Measurements from ENCODE around the gene CNIH3.
"Not testable (repeated sequence)": the region's sequence is repeated elsewhere in the genome, so short reads cannot be mapped to it uniquely, and the experiment has no call there.

The CNIH3 gene

DNA sequence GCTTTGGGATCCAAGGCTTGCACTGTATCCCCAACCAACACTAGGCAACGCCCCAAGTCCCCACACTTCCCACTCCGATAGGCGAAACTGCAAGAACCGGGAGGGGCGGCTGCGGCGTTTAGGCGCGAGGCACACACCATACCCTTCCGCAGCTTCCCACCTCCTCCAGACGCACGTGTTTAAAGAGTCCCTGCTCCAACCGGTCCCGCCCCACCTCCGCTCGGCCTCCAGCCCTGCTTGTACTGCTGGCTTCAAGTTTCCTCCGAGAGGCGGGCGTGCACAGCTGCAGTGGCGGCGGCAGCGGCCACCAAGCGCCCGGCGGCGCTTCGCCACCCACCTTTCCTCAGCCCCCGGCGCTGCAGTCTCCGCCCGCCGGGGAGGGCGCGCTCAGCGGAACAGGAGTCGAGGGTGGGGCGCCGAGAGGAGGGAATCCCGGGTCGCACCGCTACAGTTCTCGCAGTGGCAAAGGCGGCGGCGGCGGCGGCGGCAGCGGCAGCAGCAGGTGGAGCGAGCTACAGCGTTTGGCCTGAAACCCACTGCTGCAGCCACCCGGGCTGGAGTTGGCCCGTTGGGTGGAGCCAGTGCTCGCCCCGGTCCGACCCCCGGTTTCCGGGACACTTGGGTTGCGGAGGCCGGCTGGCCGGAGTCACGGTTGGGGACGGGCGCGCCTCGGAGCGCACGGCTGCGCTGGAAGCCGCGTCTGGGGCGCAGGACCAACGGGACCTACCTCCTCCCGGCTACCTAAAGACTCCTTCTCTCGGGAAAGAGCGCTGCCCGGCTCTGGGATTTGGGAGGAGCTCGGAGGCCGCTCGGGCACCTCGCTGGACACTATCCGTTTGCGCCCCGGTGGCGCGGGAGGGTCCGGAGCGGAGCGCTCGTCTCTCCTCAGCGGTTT lies at the start of gene CNIH3:
Gene CNIH3, plus strand, starts transcription at position 457 of the 895 bp plus-strand sequence. CDS start 858 bp downstream, outside the sequence.
- ATAC-seq (replicated peaks) (peak in 1 of 2 donors; percentile 31), DNase-seq (no peak)
- H3K27ac Mint-ChIP-seq, result peak within 1 kb of the TSS; percentile 87
- H3K4me3 Mint-ChIP-seq, result peak within 1 kb of the TSS; percentile 55 to 64
- peaks cover 52 to 56% of the 10 kb centered on the region in 2 donors for H3K27me3 Mint-ChIP-seq
- peaks cover 9 to 19% of the 10 kb centered on the region in 2 donors for H3K4me1 Mint-ChIP-seq
- no peaks in the 10 kb centered on the region for H3K36me3 Mint-ChIP-seq
- H3K9me3 Mint-ChIP-seq, result peaks cover 0 to 1% of the 10 kb centered on the region in 2 donors

GRCh38 chr1:224566492-224566891 lies 49.6 kb upstream of the CNIH3 start:
- H3K27me3 Mint-ChIP-seq; H3K36me3 Mint-ChIP-seq; H3K27ac Mint-ChIP-seq; H3K4me3 Mint-ChIP-seq; ATAC-seq (replicated peaks); DNase-seq; H3K9me3 Mint-ChIP-seq; H3K4me1 Mint-ChIP-seq: not testable (repeated sequence)

- Mint-ChIP-seq H3K27ac (no peak overlapping the region), H3K9me3 (peaks cover 0 to 4% of the 10 kb centered on the region in 2 donors), H3K36me3 (no peaks in the 10 kb centered on the region), H3K4me3 (no peak overlapping the region), H3K4me1 (no peaks in the 10 kb centered on the region), H3K27me3 (no peaks in the 10 kb centered on the region)
- DNase-seq (no peak), ATAC-seq (replicated peaks) (no peak)
Measured at GRCh38 chr1:224569276-224569675, 46.8 kb upstream of the CNIH3 start.

- H3K4me1 Mint-ChIP-seq, DNase-seq, H3K9me3 Mint-ChIP-seq: not testable (repeated sequence)
Measured at GRCh38 chr1:224571975-224572374, 44.1 kb upstream of the CNIH3 start.

DNA sequence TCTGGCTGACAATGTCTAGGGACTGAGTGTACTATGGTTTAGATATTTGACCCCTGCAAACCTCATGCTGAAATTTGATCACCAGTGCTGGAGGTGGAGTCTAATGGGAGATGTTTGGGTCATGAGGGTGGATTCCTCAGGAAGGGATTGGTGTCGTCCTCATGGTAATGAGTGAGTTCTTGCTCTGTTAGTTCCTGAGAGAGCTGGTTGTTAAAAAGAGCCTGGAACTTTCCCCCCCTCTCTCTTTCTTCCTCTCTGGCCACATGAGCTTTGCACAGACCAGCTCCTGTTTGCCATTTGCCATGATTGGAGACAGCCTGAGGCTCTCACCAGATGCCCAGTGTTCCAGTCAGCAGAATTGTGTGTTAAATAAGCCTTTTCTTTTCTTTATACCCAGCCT lies 36.6 kb upstream of the CNIH3 start:
- H3K4me1 Mint-ChIP-seq, result no peaks in the 10 kb centered on the region
- peaks cover 17 to 33% of the 10 kb centered on the region in 2 donors for H3K27me3 Mint-ChIP-seq
- no peak overlapping the region for H3K4me3 Mint-ChIP-seq
- no peak for DNase-seq
- no peak for ATAC-seq (replicated peaks)
- peaks cover 3 to 8% of the 10 kb centered on the region in 2 donors for H3K36me3 Mint-ChIP-seq
- H3K27ac Mint-ChIP-seq, result no peak overlapping the region
- H3K9me3 Mint-ChIP-seq, result peaks cover 12 to 13% of the 10 kb centered on the region in 2 donors

More at GRCh38 chr1:224571975-224572374, 44.1 kb upstream of the CNIH3 start:
- ATAC-seq (replicated peaks); H3K27me3 Mint-ChIP-seq; H3K27ac Mint-ChIP-seq; H3K36me3 Mint-ChIP-seq; H3K4me3 Mint-ChIP-seq: not testable (repeated sequence)

GRCh38 chr1:224580006-224580405 lies 36.1 kb upstream of the CNIH3 start:
- DNase-seq (no peak), ATAC-seq (replicated peaks) (no peak)
- Mint-ChIP-seq H3K27me3 (peaks cover 17 to 33% of the 10 kb centered on the region in 2 donors), H3K9me3 (peaks cover 12 to 13% of the 10 kb centered on the region in 2 donors), H3K4me3 (no peak overlapping the region), H3K36me3 (peaks cover 3 to 8% of the 10 kb centered on the region in 2 donors), H3K27ac (no peak overlapping the region), H3K4me1 (no peaks in the 10 kb centered on the region)

GRCh38 chr1:224582041-224582440 lies 34.1 kb upstream of the CNIH3 start:
- Mint-ChIP-seq H3K4me1 (no peaks in the 10 kb centered on the region), H3K9me3 (peaks cover 5 to 6% of the 10 kb centered on the region in 2 donors), H3K27me3 (peaks cover 11 to 28% of the 10 kb centered on the region in 2 donors), H3K27ac (no peak overlapping the region), H3K36me3 (peaks cover 2% of the 10 kb centered on the region in 2 donors), H3K4me3 (no peak overlapping the region)
- DNase-seq (no peak), ATAC-seq (replicated peaks) (no peak)

- Mint-ChIP-seq H3K27ac (no peak overlapping the region), H3K36me3 (no peaks in the 10 kb centered on the region), H3K4me3 (no peak overlapping the region), H3K27me3 (peaks cover 3 to 20% of the 10 kb centered on the region in 2 donors), H3K4me1 (no peaks in the 10 kb centered on the region), H3K9me3 (no peaks in the 10 kb centered on the region)
- DNase-seq, result no peak
- ATAC-seq (replicated peaks), result no peak
Measured at GRCh38 chr1:224583774-224584173, 32.3 kb upstream of the CNIH3 start.

DNA sequence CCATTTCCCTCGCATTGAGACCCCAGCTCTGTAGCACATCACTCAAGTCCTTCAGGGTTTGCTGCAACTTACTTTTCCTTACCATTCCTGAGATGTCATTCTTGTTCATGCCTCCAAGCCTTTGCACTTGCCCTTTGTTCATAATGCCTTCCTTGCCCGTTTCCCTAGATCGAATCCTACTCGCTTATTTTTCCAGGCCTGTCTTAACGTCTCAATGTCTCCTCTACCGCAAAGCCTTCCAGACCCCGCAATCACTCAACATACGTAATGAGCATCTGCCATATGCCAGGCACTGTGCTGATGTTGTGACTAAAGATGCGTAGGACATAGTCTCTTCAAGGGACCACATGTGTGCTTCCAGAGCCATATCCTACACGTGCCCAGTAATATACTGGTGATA lies 31.1 kb upstream of the CNIH3 start:
- Mint-ChIP-seq H3K27me3 (peaks cover 0 to 15% of the 10 kb centered on the region in 2 donors), H3K27ac (no peak overlapping the region), H3K4me1 (no peaks in the 10 kb centered on the region), H3K4me3 (no peak overlapping the region), H3K9me3 (no peaks in the 10 kb centered on the region), H3K36me3 (no peaks in the 10 kb centered on the region)
- no peak for ATAC-seq (replicated peaks)
- no peak for DNase-seq

DNA sequence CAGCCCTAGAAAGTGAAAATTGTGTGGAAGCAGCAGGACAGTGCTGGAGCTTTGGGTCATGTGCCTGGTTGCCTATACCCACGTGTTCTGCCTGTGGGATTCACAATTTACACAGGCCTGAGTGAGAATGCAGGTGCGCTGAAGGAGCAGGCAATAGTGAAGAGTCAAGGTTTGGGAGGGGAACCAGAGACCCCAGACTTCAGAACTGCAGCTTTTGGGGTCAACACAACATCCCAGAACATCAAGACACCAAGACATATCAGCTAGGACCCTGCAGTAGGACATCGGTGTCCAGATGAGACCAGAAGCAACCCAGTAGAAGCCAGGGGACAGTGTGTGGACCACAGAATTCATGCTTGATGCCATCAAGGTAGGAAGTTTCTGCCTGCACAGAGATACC lies 29.1 kb upstream of the CNIH3 start:
- DNase-seq (no peak), ATAC-seq (replicated peaks) (no peak)
- peaks cover under 1 to 2% of the 10 kb centered on the region in 2 donors for H3K4me1 Mint-ChIP-seq
- no peak overlapping the region for H3K27ac Mint-ChIP-seq
- no peaks in the 10 kb centered on the region for H3K9me3 Mint-ChIP-seq
- H3K4me3 Mint-ChIP-seq, result no peak overlapping the region
- peaks cover 0 to 1% of the 10 kb centered on the region in 2 donors for H3K27me3 Mint-ChIP-seq
- no peaks in the 10 kb centered on the region for H3K36me3 Mint-ChIP-seq

DNA sequence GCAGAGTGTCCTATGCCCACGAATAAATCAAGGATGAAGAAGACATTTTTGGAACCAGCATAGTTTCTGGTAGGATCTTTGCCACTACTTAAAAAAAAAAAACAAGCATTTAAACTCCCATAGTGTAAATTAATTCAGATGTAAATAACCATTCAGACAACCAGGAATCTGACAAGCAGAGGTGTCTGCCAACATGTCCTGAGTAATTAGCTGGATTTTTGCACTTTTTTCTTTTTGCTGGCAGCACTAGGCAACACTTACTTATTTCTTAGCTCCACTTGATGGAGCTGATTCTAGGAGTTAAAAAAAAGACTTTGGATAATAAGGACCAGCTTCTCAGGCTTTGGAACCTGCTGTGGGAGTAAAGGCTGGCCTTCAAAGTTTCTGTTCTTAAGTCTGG lies 27.6 kb upstream of the CNIH3 start:
- Mint-ChIP-seq H3K27me3 (no peaks in the 10 kb centered on the region), H3K4me1 (peaks cover 5 to 15% of the 10 kb centered on the region in 2 donors), H3K9me3 (no peaks in the 10 kb centered on the region), H3K36me3 (no peaks in the 10 kb centered on the region), H3K27ac (no peak overlapping the region), H3K4me3 (no peak overlapping the region)
- no peak for ATAC-seq (replicated peaks)
- no peak for DNase-seq

GRCh38 chr1:224589006-224589405 lies 27.1 kb upstream of the CNIH3 start:
- ATAC-seq (replicated peaks), result no peak

GRCh38 chr1:224591326-224591725 lies 24.8 kb upstream of the CNIH3 start:
- Mint-ChIP-seq H3K27ac (no peak overlapping the region), H3K27me3 (no peaks in the 10 kb centered on the region), H3K4me3 (no peak overlapping the region), H3K4me1 (peaks cover 5 to 20% of the 10 kb centered on the region in 2 donors), H3K36me3 (no peaks in the 10 kb centered on the region), H3K9me3 (no peaks in the 10 kb centered on the region)
- DNase-seq, result no peak
- ATAC-seq (replicated peaks), result no peak

More at GRCh38 chr1:224589006-224589405, 27.1 kb upstream of the CNIH3 start:
- H3K36me3 Mint-ChIP-seq, result no peaks in the 10 kb centered on the region
- H3K4me3 Mint-ChIP-seq, result no peak overlapping the region
- no peaks in the 10 kb centered on the region for H3K9me3 Mint-ChIP-seq
- H3K4me1 Mint-ChIP-seq, result peaks cover 5 to 15% of the 10 kb centered on the region in 2 donors
- no peaks in the 10 kb centered on the region for H3K27me3 Mint-ChIP-seq
- no peak overlapping the region for H3K27ac Mint-ChIP-seq
- no peak for DNase-seq

GRCh38 chr1:224592636-224593582 lies 23.2 kb upstream of the CNIH3 start:
- H3K4me3 Mint-ChIP-seq, result no peak overlapping the region
- DNase-seq (no peak), ATAC-seq (replicated peaks) (peak; percentile 56 to 58)
- H3K36me3 Mint-ChIP-seq, result no peaks in the 10 kb centered on the region
- H3K27ac Mint-ChIP-seq, result no peak overlapping the region
- H3K27me3 Mint-ChIP-seq, result peaks cover 0 to 3% of the 10 kb centered on the region in 2 donors
- H3K4me1 Mint-ChIP-seq, result peaks cover 5 to 20% of the 10 kb centered on the region in 2 donors
- no peaks in the 10 kb centered on the region for H3K9me3 Mint-ChIP-seq
